HEK293T (cell line): ENCODE measurements around the gene ARHGAP29.

ENCODE experiments used
- CTBP1 ChIP-seq: fragments of 450-650 bp; IDR thresholded peaks from 2 replicates; pipeline ENCODE4 v1.6.1; 2016; ENCODE audit warnings: borderline replicate concordance
- FOXA1 ChIP-seq: fragments of 450-650 bp; IDR thresholded peaks from 2 replicates; pipeline ENCODE4 v1.6.1; 2016; ENCODE audit warnings: mild to moderate bottlenecking
- SP1 ChIP-seq: fragments of 450-650 bp; IDR thresholded peaks from 2 replicates; pipeline ENCODE4 v1.6.1; 2017

DNA sequence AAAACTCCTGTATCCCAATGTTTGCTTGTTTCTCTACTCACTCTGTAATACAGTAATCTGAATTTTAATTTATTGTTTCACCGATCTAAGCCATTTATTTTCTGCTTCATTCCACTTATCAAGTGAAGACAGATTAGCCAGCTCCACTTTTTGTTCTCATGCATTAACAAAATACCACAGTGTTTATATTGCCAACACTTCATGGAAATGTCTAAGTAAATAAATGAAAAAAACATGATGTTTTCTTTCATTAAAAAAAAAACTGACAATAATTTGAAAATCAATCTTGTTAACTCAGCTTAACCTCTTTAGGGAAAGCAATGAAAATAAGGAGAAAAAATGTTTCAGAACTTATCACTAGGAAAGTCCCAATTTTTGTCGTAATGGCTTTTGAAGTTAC lies 11.5 kb downstream of the ARHGAP29 start:
- no peak for TF ChIP-seq CTBP1
- TF ChIP-seq SP1 = no peak
- no peak for TF ChIP-seq FOXA1
